Lower leg skin (tissue), 3 donors: ENCODE data around the gene NOPCHAP1.

ENCODE experiments used
- CTCF ChIP-seq, 3 donors: fragments of 450-650 bp; IDR thresholded peaks; one replicate each; pipeline ENCODE4 v1.5.1; 2016; ENCODE audit warnings: antibody characterized with exemption in 3 of 3, mild to moderate bottlenecking in 3 of 3, moderate library complexity in 2 of 3
- POLR2A ChIP-seq, 2 donors: fragments of 450-650 bp; IDR thresholded peaks; one replicate each; pipeline ENCODE4 v1.6.1; 2016 to 2017; ENCODE audit warnings: antibody characterized with exemption in 2 of 2, mild to moderate bottlenecking in 1 of 2, moderate library complexity in 1 of 2

GRCh38 chr12:105013892-105014291, 27.8 kb downstream of the NOPCHAP1 start:
- no peak for TF ChIP-seq CTCF (IDR thresholded peaks at IDR 0.05)
- TF ChIP-seq POLR2A (IDR thresholded peaks at IDR 0.05): no peak
